Measurements from ENCODE around the gene SYNE1. TPM values are rescaled to one million over a fixed set of nuclear protein-coding genes. Genes with fewer than 3 reads are reported as not detected.

The SYNE1 gene
- total RNA-seq, 1 donor from 2014 or later: 24.9 TPM

DNA sequence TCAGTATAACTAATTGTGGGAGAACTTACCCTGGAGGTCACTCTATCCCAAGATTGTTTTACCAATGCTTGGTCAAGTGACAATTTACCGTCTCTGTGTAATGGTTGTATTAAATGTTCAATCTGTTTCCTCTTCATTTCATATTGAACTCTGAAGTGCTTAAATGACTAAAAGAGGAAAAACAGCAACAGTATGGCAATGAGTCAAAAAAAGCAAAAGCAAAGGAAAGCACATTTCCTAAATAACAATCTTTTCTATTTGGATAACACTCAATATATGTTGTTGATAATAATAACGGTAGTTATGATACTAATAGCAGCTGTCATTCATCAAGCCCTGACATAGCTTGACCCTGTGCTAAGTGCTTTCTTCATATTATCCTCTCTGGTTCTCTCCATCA, 152.4 kb downstream of the SYNE1 start:
- Mint-ChIP-seq H3K27me3 (ENCODE audit: low read depth) (no peaks in the 10 kb centered on the region), H3K4me1 (no peaks in the 10 kb centered on the region), H3K27ac (ENCODE audit: unreplicated experiment) (no peak overlapping the region), H3K9me3 (no peaks in the 10 kb centered on the region), H3K4me3 (no peak overlapping the region), H3K36me3 (ENCODE audit: low read depth) (no peaks in the 10 kb centered on the region)
- no peak for DNase-seq (ENCODE audit: low read depth, low spot score)
- TF ChIP-seq, protein P1, sequence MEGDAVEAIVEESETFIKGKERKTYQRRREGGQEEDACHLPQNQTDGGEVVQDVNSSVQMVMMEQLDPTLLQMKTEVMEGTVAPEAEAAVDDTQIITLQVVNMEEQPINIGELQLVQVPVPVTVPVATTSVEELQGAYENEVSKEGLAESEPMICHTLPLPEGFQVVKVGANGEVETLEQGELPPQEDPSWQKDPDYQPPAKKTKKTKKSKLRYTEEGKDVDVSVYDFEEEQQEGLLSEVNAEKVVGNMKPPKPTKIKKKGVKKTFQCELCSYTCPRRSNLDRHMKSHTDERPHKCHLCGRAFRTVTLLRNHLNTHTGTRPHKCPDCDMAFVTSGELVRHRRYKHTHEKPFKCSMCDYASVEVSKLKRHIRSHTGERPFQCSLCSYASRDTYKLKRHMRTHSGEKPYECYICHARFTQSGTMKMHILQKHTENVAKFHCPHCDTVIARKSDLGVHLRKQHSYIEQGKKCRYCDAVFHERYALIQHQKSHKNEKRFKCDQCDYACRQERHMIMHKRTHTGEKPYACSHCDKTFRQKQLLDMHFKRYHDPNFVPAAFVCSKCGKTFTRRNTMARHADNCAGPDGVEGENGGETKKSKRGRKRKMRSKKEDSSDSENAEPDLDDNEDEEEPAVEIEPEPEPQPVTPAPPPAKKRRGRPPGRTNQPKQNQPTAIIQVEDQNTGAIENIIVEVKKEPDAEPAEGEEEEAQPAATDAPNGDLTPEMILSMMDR (conservative IDR thresholded peaks at IDR 0.05): no peak

DNA sequence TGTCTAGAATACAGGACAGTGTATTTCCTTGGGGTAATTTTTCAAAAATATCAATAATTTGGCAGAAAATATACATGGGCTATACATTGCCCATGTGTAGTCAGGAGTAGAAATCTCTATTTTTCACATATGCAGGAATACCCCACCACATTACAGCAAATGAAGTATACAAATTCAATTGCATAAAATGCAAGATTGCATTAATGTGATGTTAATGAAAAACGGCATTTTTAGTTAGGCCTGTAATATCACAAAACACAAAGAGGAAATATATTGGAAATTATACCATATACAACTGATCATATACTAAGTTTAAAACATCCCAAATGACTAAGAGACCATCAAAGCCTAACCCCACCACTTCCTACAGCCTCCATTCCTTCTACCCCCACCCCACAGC, 154.9 kb downstream of the SYNE1 start:
- H3K36me3 Mint-ChIP-seq (ENCODE audit: low read depth): no peaks in the 10 kb centered on the region
- DNase-seq (ENCODE audit: low read depth, low spot score): no peak
- no peaks in the 10 kb centered on the region for H3K27me3 Mint-ChIP-seq (ENCODE audit: low read depth)
- no peak overlapping the region for H3K4me3 Mint-ChIP-seq
- TF ChIP-seq, protein P1 (conservative IDR thresholded peaks at IDR 0.05): no peak
- H3K27ac Mint-ChIP-seq (ENCODE audit: unreplicated experiment): no peak overlapping the region
- H3K9me3 Mint-ChIP-seq: no peaks in the 10 kb centered on the region
- H3K4me1 Mint-ChIP-seq: no peaks in the 10 kb centered on the region

DNA sequence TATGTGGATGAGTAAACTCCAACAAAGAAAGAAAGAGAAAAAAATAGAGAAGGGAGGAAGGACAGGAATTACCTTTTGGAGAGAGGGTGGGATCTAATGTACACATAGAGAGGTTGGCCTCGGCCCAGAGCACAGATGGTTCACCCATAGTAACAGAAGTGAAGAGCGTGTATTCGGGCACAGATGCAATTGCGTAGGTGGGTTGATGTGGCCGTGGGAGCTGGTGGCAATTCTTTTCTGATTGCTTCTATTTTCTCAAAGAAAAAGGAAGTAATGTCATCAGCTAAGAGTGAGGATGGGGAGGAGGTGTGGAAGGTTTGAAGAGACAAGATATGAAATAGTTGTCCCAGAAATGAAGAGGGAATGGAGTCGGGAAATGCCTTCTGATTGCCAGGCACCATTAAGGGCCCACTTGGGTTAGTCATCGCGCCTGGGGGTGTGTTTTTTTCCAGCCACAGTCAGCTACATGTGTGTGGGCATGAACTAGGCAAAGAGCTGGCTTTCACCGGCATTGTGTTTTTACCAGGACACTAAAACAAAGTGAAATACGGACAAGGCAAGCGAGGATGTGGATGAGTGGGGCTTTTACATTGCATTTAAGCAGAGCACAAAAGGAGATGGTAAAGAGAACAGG, 158.7 kb downstream of the SYNE1 start:
- H3K4me3 Mint-ChIP-seq: no peak overlapping the region
- no peaks in the 10 kb centered on the region for H3K9me3 Mint-ChIP-seq
- TF ChIP-seq, protein P1 (conservative IDR thresholded peaks at IDR 0.05): no peak
- no peaks in the 10 kb centered on the region for H3K4me1 Mint-ChIP-seq
- H3K27ac Mint-ChIP-seq (ENCODE audit: unreplicated experiment): no peak overlapping the region
- no peaks in the 10 kb centered on the region for H3K36me3 Mint-ChIP-seq (ENCODE audit: low read depth)
- H3K27me3 Mint-ChIP-seq (ENCODE audit: low read depth): peaks cover 4% of the 10 kb centered on the region
- no peak for DNase-seq (ENCODE audit: low read depth, low spot score)

DNA sequence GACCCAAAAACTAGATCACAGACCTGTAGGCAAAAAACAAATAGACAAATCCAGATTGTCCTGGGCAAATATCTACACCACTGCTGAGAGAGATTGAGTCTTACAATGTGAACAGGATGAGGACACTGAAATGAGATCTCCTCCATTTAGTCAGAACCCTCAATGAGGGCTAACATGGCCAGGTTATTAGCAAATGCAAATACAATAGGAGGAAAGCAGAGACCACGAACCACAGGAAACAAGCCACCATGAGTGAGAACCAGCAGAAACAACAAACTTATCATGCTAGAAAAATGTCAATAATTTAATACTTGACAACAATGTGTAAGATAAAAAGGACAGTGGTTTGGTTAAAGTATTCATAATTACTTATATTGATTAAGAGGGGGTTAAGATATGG, 162.8 kb downstream of the SYNE1 start:
- Mint-ChIP-seq H3K4me1 (no peaks in the 10 kb centered on the region), H3K27ac (ENCODE audit: unreplicated experiment) (no peak overlapping the region), H3K4me3 (no peak overlapping the region), H3K27me3 (ENCODE audit: low read depth) (peaks cover 12% of the 10 kb centered on the region), H3K36me3 (ENCODE audit: low read depth) (no peaks in the 10 kb centered on the region), H3K9me3 (no peaks in the 10 kb centered on the region)
- no peak for DNase-seq (ENCODE audit: low read depth, low spot score)
- TF ChIP-seq, protein P1 (conservative IDR thresholded peaks at IDR 0.05): no peak

DNA sequence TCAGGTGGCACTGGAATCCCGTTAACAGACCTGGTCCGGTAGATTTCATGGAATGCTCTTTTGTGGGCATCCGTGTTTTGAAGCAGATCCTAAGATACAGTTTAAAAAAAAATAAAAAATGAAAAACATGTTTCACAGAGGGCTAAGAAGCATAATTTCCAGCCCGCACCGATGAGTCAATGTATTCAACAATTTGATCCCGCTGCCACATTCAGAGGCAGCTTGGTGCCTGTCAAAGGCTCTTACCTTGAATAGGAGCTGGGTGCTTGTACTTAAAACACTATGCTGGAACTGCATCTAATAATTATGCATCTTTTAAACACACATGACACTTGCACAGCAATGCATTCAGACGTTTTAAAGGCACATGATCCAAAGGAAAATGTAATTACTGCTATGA, 164.8 kb downstream of the SYNE1 start:
- Mint-ChIP-seq H3K36me3 (ENCODE audit: low read depth) (no peaks in the 10 kb centered on the region), H3K9me3 (no peaks in the 10 kb centered on the region), H3K27me3 (ENCODE audit: low read depth) (peaks cover 12% of the 10 kb centered on the region), H3K4me3 (no peak overlapping the region), H3K4me1 (no peaks in the 10 kb centered on the region), H3K27ac (ENCODE audit: unreplicated experiment) (no peak overlapping the region)
- TF ChIP-seq, protein P1 (conservative IDR thresholded peaks at IDR 0.05): no peak
- no peak for DNase-seq (ENCODE audit: low read depth, low spot score)

Data from neural crest cell (in vitro differentiated cells).